Measurements from ENCODE around the gene SLC9A1. TPM values are rescaled to one million over a fixed set of nuclear protein-coding genes. Genes with fewer than 3 reads are reported as not detected.

Gene SLC9A1
- total and polyA plus RNA-seq, 2 of the 8 experiments (the other 6 are each of a cell fraction or from before 2014, with no cell fraction given): 11.3 to 25.1 TPM

DNA sequence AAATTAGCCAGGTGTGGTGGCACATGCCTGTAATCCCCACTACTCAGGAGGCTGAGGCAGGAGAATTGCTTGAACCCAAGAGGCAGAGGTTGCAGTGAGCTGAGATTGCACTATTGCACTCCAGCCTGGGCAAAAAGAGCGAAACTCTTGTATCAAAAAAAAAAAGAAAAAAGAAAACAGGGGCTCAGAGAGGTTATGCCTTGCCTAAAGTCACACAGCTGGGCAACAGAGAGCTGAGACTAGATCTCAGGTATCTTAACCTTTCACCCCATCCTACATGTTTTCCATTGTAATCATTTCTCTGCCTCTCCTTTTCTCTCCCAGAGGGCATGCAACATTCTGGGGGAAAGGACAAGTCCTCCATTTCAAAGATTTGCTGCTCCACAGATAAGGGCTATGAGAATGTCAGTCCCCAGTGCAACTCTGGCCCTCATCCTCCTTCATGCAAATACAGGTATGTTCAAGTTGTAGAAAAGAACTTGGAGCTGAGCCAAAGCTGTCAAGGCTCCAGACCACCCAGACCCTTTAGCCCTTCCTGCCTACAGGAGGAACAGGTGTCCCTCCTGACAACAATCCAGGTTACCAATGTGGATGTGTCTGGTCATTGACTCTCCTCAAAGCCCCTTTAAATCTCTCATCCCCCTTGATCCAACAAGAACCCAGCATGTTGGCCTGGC is 6.9 kb downstream of the SLC9A1 start (continued):
- TF ChIP-seq CHD1 (IDR thresholded peaks at IDR 0.05; ENCODE audit: low read depth, low read length) (no peak), SP2 (IDR thresholded peaks at IDR 0.05; ENCODE audit: low read length) (no peak), KDM1A (IDR thresholded peaks at IDR 0.05; ENCODE audit: borderline replicate concordance, low read length) (no peak), TBP (IDR thresholded peaks at IDR 0.05; ENCODE audit: low read depth, low read length) (no peak)
- TF ChIP-seq, protein P1, sequence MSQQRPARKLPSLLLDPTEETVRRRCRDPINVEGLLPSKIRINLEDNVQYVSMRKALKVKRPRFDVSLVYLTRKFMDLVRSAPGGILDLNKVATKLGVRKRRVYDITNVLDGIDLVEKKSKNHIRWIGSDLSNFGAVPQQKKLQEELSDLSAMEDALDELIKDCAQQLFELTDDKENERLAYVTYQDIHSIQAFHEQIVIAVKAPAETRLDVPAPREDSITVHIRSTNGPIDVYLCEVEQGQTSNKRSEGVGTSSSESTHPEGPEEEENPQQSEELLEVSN (IDR thresholded peaks at IDR 0.05): no peak

Data from H1 (cell line).